HL-60/S4 treated with phorbol 12-myristate 13-acetate at 8.2 ng/mL for 4 days and 3 days (cell line): ENCODE data around the gene PIEZO1.

Source experiments
- in situ Hi-C: fragments of 300-500 bp; cut with MboI; formaldehyde crosslinking; loops from 2 replicates; pipeline ENCODE4 v1.15.0; 2022; ENCODE audit warnings: low sequenced_read_pairs

The PIEZO1 gene

DNA sequence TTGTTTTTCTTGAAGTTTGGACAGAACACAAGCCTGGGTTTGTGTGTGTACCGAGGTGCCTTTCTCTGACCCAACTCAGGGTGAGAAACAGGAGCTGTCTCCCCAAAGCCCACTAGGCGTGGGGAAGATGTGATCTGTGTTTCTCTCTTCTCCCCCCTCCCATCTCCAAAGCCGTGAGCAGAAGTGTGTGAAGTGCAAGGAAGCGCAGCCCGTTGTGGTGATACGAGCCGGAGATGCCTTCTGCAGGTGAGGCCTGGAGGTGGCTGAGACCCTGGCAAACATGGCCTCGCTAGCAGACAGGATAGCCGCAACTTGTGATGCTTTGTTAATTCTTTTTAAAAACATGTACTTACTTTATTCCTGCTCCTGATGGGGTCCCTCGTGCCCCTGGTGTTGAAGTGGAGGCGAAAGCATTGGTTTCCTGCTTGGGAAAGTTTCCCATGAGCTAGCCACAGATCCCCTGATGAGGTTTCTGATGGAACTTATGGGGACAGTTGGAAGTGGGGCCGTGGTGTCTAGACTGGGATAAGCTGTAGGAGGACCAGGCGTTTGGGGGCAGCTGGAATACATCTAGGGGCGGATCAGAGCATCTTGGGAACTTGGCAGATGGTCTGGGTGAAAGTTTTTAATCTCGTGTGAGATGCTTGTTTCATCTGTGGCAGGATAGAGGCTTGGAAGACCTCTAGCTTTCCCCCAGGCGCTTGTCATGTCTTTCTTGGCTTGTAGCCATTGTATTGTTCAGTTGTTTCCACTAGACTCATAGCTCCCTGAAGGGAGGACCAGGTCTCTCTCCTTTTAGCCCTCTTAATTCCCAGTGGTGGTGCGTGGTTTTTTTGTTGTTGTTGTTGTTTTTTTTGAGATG, 77.8 kb downstream of the PIEZO1 start:
- in situ Hi-C loops: no loop called here

DNA sequence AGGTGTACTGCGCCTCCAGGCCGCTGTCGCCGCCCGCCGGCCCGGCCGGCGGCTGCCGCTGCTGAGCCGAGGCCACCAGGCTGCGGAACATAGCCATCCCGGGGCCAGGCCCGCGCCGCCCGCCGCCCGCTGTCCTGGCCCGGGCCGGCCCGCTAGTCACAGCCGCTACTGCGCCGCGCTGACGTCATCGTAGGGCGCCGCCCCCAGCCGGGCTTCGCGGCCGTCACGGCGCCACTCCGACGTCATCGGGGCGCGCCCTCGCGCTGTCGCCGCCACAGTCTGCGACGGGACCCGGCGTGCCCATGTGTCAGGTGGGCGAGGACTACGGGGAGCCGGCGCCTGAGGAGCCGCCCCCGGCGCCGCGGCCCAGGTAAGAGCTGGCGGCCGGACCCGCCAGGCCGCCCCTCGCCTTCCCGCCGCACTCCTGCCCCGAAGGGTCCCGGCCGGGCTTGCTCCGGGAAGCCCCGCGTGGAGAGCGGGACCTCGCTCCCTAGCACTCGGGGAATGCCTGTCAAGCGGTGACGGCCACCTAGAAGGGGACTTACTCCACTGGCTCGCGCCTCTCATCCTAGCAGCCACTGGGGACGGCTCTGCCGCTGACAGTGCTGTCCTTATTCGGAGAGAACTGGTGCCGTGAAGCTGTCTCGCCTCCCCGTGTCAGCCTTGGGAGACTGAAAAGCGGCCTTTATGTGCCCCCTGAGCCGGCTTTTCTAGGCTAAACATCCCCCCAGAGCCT, 78.6 kb downstream of the PIEZO1 start, which contains the start of the genes CTU2 and RNF166:
TSS of gene CTU2 (plus strand) at position 275 of the 736 bp plus-strand sequence. CDS start at position 303, 28 bp downstream.
TSS of gene RNF166 (minus strand) at position 180 of the 736 bp plus-strand sequence. CDS start at position 97, 83 bp downstream.
- in situ Hi-C loops: no loop called here

DNA sequence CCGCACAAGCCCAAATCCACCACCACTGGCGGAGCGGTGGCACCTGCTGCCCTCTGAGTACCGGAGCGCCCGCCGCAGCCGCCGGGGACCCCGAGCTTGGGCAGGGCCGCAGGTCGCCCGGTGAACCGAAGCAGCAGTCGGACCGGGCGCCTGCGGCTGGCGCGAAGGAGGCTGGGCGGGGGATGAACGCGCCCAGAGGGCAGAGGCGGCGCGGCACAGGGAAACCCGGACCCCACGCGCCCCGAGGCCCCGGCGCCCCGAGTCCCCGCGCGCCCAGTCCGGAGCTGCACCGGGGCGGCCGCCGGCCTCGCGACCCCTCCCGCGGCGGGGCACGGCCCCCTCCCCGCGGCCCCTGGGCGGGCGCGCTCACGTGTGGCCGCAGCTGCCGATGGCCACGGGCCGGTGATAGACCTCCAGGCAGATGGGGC, 79.2 kb downstream of the PIEZO1 start:
- in situ Hi-C loops: no loop called here

DNA sequence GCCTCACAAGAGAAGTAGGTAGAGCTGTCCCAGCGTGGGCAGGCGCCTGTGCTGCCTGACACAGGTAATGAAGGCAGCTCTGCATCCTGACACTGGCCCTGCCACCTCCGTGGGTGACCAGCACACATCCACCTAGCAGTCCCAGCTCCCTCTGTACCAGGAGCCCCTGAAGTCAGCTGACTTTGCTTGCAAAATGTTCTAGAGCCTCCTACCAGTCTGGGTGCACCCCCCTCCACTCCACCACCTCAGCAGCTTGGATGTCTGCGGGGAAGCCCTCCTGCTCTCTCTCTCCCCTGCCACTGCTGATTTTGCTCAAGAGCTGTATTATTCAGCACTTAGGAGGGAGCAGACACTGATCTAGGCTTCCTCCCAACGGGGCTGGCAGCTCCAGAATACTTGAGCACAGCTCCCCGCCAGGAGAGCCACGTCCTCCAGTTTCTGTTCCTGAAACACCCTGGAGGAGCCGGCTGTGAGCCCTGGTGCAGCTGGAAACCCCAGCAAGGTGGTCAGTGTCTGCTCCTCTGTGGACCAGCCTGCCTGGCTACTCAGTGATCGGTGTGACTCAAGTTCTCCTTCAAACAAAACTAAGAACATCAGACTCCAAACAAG, 79.8 kb downstream of the PIEZO1 start:
- in situ Hi-C loops: no loop called here

DNA sequence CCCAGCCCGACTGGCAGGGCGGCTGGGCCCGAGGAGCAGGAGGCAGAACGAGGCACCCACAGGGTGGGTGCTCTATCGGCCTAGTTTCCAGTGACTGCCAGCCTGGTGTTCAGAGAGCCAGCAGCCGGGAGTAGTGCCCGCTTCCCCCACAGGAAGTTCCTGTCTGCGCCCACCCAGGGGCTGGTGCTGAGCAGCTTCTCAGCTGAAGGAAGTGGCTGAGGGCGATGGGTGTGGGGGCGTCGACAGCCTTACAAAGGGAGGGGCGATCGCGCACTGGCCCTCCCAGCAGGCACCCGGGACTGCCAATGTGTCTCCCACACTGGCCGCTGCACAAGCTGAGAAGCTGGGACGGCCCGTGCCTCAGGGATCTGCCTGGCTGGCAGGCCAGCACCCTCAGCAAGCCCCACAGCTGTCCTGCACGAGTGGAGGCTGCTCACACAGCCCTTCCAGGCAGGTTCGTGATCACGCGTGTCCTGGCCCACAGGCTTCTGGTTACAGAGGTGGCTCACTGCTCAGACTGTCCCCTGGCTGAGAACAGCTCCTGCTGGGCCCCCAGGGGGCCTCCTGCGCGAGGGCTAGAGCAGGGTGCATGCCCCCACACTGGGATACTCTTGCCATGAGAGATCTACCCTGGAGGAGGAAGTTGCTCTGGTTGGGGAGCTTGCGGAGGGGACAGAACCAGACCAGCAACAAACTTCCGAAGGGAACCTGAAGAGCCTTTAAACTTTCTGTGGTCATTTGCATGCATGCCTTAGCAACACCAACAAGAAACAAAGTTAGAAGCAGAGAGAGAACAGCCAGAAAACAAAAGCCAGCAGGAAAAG, 81.3 kb downstream of the PIEZO1 start:
- in situ Hi-C loops: no loop called here

DNA sequence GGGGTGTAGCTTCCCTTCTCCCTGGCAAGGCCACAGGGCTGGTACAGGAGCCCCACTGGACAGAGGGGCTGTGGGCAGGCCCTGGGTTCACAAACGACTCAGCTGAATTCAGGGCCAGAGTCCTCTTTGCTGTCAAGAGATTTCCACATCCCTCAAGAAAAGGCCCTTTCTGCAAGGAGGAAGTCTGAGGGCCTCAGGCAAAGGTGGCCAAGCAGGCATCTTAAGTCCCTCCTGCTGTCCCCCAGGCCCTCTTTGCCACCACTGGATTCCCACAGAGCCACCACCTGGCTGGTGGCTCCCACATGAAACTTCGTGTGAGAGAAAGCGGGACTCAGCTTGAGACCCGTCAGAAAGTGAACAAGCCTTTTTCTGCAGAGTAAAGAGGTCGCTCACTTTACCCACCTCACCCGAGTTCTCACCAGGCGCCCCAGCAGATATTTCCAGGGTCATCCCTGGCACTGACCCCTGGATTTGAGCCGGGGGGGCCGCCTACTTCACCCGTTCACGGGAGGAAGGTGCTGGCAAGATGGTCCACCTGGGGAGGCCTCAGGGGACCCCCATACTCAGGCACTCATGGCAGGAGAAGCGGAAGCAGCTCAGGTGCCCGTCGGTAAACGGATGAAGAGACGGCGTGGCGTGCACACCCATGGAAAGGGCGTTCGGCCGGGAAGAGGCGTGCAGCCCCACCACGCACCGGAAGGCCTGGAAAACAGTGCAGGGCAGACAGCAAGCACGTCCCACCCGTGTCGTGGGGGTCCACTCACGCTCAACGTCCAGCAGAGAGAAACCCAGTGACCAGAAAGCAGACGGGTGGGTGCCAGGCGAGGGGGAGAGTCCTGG, 82.4 kb downstream of the PIEZO1 start:
- in situ Hi-C loops: no loop called here

DNA sequence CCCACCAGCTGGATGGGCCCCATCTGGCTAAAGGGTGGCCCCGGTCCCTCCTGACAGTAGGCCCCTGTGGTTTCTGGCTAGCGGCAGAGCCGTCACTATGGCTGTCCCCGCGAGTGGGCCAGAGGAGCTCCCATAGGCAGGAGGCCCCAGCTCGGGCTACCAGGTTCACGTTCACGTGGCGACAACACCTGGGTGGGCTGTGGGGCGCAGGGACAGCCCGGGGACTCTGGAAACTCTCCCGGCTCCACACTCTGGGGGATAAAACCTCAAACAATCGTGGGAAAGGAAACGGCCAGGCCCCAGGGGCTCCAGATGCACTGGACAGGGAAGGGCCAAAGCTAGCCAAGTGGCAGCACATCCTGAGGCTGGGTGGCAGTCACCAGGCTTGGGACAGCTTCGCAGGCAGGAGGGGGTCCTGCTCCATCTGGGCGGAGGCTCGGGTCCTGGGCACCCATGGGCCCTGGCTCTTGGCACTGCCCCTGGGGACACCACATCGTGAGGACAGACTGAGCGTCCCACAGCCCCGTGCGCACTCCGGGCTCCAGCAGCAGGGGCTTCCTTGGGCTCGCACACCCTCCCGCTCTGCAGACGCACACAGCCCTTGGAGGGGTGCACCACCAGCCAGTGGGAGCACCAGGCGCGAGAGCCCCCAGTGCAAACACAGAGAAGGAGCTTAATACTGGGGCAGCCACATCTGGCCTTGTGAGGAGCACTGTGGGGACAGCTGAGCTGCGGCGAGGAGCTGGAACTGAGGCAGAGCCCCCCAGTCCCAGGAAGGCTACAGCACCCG, 83.2 kb downstream of the PIEZO1 start:
- in situ Hi-C loops: no loop called here

DNA sequence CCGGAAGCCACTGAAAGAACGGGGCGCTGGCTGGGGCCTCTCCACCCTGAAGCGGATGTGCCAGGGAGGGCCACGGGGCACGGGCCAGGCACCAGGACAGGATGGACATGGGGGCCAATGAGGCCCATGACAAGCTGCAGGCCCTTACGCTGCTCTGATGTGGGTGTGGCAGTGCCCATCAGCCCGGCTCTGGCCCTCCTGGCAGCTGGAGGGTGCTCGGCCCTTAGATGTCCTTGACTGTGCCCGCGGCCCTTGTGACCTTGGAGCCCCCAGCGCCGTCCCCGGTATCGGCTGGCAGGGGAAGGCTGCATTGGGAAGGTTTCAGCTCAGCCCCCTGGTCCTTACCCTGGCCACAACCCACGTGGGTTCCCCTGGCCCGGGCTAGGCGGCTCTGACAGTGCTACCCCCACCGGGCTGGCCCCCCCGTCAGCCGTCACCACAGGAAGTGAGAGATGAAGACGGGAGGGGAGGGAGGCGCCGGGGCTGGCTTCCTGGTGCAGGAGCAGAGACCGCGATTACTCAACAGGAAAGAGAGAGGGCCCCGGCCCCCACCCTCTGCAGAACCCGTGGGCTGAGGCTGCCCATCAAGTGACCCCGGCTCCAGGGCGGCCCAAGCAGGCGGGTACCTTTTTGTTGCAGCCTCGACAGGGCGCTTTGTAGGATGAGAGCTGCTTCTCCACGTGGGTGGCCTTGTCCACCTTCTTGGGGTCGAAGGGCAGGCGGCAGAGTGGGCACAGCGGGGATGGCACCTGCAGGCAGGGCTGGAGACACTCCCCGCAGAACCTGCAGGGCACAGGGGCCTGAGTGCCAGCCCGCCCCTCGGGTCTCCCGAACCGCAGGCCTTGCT, 84.2 kb downstream of the PIEZO1 start:
- in situ Hi-C loops: no loop called here

DNA sequence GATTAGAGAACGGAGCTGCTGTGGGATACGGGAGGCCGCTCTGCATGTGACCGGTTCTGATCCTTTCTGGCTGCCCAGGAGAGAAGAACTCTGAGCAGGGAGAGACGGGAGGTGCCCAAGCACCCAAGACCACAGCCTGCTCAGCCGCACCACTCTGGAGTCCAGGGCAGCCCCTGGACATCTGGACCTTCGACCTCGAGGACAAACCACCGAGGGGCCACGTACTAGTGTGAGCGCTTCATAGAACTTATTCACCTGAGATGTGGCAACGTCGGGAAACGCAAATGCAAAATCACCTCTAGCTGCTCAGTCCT, 84.7 kb downstream of the PIEZO1 start:
- in situ Hi-C loops: no loop called here

DNA sequence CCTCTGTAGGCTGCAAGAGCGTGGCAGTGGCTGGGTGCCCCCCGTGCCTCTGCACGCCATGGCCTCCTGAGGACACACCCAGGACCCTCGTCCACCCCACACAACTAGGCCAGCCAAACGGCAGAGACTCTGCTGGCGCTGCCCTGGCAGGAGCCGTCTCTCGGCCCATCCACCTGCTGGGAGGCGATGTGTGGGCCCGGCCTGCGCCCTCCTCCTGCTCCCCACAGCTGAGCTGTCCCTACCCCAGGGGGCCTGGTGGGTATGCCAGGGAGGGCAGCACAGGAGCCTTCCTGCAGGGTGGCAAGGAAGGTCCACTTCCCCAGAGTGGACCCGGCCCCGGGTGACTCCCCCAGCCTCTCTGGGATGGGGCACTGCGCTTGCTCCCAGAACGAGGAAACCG, 85.8 kb downstream of the PIEZO1 start:
- in situ Hi-C loops: no loop called here

DNA sequence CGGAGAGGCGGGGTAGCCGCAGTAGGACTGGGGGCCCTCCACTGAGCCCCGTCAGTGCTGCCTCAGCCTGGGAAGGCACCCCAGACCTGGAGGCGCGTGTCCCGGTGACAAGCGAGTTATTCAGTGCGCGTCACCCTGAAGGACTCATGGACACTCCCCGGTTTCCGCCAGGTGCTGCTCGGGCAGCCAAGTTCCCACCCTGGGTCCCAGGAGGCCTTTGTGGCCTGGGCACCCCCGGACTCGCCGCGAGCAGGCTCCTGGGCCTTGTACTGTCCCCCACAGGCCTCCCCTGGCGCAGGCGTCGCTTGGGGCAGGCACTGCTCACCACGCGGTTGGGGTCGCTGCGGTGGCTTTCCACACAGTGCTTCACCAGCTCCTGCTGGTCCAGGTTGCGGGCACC, 86.4 kb downstream of the PIEZO1 start:
- in situ Hi-C loops: no loop called here

DNA sequence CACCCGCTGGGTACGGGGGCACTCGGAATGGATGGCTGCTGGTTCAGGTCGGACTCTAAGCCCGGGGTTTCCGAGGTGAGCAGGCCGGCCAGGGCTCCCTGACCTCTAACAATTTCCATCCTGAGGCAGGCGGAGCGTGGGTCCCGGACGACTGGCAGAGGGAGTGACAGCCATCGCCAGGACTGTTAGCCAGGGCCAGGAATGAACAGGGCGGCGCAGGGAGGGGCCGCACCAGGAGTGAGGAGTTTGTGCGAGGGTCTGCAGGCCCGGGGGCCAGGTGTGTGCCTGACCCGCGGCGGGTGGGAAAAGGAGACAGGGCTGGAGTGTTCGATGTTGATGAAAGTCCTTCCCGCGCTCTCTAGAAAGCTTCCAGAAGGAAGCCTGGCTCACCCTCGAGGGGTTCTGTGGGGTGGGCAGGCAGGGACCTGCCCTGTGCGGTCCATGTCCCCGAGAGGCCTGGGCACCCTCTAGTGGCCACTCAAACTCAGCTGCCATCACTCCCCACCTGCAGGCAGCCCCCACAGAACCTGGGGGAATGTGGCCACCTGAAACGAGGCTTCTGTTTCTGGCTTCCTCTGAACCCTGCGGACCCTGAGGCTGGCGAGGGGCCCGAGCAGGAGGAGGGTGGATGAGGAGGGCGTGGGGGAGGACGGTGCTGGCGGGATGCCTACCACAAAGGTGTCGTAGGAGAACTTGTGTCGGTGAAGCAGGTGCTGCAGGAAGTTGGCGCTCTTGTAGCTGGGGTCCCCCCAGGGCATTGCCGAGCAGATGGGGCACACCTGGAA, 87.0 kb downstream of the PIEZO1 start:
- in situ Hi-C loops: no loop called here

DNA sequence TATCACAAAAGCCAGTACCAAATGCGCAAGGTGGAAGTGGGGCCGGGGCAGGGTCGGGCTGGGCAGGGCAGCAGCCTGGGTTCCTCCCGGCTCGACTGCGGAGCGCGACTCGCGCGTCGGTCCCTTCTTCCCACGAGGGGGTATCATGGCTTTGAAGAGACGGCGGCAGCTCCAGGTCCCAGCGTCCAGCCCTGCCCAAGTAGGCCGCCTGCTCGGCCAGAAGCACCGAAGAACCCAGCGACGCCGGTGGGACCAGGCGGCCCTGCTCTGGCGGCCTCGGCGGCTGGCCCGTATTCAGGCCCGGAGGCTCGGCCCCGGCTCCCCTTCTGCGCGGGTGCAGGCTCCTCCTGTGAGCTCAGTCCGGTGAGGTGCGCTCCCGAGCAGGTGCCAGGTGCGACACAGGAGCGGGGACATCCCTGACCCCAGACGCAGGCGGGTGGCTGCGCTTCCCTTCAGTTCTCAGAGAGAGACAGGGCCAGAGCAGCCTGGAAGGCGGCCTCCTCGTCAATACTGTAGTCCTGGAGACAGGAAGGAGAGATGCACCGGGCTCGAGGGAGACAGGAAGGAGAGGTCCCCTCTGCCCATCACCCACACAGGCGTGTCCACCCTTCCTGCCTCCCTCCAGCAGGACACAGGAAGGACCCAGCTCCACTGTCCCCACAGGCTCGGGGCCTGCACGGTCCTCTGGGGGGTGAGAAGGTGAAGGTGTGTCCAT, 87.7 kb downstream of the PIEZO1 start:
- in situ Hi-C loops: no loop called here

DNA sequence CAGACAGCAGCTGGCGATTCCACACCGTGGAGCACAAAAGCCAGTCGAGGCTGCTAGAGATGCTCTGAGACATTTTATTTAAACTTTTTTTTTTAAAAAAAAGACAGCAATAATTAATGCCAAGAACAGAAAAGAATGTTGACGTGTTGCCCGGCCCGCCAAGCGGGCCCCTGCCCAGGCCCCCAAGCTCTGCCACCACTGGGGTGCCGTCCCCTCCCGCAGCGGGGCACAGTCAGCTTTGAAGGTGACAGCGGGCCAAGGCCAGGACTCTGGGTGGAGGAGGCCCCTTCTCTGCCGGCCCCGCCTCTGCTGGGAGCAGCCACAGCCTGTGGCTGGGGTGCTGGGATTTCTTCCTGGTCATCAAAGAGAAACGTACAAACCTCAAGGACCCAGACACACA, 88.6 kb downstream of the PIEZO1 start:
- in situ Hi-C loops: no loop called here

DNA sequence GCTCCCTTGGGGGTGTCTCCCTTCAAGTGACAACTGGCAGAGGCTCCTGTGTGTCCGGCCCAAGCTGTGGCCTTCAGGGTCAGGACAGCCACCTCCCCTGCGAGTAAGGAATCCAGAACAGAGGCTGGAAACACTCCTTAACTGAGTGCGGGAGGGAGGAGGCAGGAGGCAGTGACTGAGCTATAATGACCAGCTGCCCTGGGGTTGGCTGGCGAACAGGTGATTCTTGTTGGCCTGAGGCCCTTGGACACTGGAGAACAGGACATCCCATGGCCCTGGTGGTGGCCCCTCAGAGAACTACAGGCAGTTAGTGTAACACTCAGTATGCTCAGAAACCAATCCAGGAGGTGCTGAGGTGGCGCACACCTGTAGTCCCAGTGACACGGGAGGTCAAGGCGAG, 89.3 kb downstream of the PIEZO1 start:
- in situ Hi-C loops: no loop called here

DNA sequence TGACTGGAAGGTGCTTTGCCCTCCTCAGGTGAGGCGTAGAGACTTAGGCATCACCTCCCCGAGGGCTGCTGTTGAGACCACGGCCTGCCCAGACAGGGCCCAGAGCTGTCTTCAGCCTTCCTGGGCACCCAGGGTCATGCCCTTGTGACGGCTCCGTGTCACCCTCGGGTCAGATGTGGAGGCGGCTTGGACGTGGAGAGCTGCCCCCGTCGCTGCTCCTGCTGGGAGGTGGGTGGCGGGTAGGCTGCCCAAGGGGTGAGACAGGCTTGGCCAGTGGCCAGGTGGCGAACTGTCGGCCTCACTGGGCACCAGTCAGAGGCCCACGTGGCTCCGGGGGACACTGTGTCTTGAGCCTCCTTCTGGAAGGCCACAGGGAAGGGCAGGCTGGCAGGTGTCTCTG, 89.8 kb downstream of the PIEZO1 start:
- in situ Hi-C loops: no loop called here
